Fibroblast of the aortic adventitia (primary cell): ENCODE results near the gene DRC3. TPM values are rescaled to one million over a fixed set of nuclear protein-coding genes. Genes with fewer than 3 reads are reported as not detected.

ENCODE experiments used
- DNase-seq: peaks from one replicate; pipeline ENCODE4 v3.0.0-alpha.2; 2010; ENCODE audit warnings: low read depth
- H3K4me3 ChIP-seq: 2 replicates; pipeline ENCODE4 v1.5.1; 2011; ENCODE audit warnings: low read depth, mild to moderate bottlenecking, control low read depth, low read length, moderate library complexity
- CTCF ChIP-seq: IDR thresholded peaks from 2 replicates; pipeline ENCODE4 v1.5.1; 2011; ENCODE audit warnings: mild to moderate bottlenecking, low read length, control low read depth, inconsistent platforms; ENCODE audit not compliant: insufficient read depth
- total RNA-seq: library from RNA; depleted of rRNA; stranded (reverse); fragments of >200 nt; gene quantifications from 2 replicates; pipeline ENCODE4 v1.2.3, GENCODE V29; 2012; ENCODE audit warnings: low replicate concordance

DRC3 gene
- total RNA-seq, 1 donor: 1.8 TPM

- no peak overlapping the region for H3K4me3 ChIP-seq
Observed at GRCh38 chr17:17983776-17984175, 11.1 kb downstream of the DRC3 start.

GRCh38 chr17:17985153-17985552 lies 12.5 kb downstream of the DRC3 start:
- no peak overlapping the region for H3K4me3 ChIP-seq
- no peak for DNase-seq
- no peak for TF ChIP-seq CTCF

More at GRCh38 chr17:17983776-17984175, 11.1 kb downstream of the DRC3 start:
- DNase-seq: no peak
- no peak for TF ChIP-seq CTCF

GRCh38 chr17:17985555-17985954 lies 12.9 kb downstream of the DRC3 start:
- DNase-seq: no peak
- peak; percentile 16 for TF ChIP-seq CTCF

GRCh38 chr17:17987187-17987896 lies 14.7 kb downstream of the DRC3 start:
- H3K4me3 ChIP-seq: no peak overlapping the region
- DNase-seq: no peak
- TF ChIP-seq CTCF: no peak

More at GRCh38 chr17:17985555-17985954, 12.9 kb downstream of the DRC3 start:
- H3K4me3 ChIP-seq: no peak overlapping the region

- no peak for TF ChIP-seq CTCF
- DNase-seq: no peak
Observed at GRCh38 chr17:17987901-17988300, 15.2 kb downstream of the DRC3 start.

GRCh38 chr17:17988427-17988945 lies 15.8 kb downstream of the DRC3 start:
- H3K4me3 ChIP-seq: no peak overlapping the region
- no peak for DNase-seq
- TF ChIP-seq CTCF: no peak

More at GRCh38 chr17:17987901-17988300, 15.2 kb downstream of the DRC3 start:
- H3K4me3 ChIP-seq: no peak overlapping the region
